Sigmoid colon (tissue), 7 donors: ENCODE data around the gene POLR2M. TPM values are rescaled to one million over a fixed set of nuclear protein-coding genes. Genes with fewer than 3 reads are reported as not detected.

Experiments
- DNase-seq: peaks from one replicate; pipeline ENCODE4 v3.0.0-alpha.2; 2019
- H3K27ac ChIP-seq, 4 donors: fragments of 200-600 bp; sonication (generic); one replicate each; pipeline ENCODE4 v1.5.1; 2016 to 2019; ENCODE audit warnings: mild to moderate bottlenecking in 1 of 4
- H3K27me3 ChIP-seq, 3 donors: fragments of 200-600 bp; sonication (generic); one replicate each; pipeline ENCODE4 v1.5.1; 2019; ENCODE audit warnings: mild to moderate bottlenecking in 1 of 3
- H3K36me3 ChIP-seq, 4 donors: fragments of 200-600 bp; sonication (generic); one replicate each; pipeline ENCODE4 v1.5.1; 2016 to 2019
- H3K4me1 ChIP-seq, 4 donors: fragments of 200-600 bp; sonication (generic); one replicate each; pipeline ENCODE4 v1.5.1; 2017 to 2019
- H3K4me3 ChIP-seq, 4 donors: fragments of 200-600 bp; sonication (generic); one replicate each; pipeline ENCODE4 v1.5.1; 2017 to 2019; ENCODE audit warnings: mild to moderate bottlenecking in 2 of 4, moderate library complexity in 1 of 4
- H3K9me3 ChIP-seq, 4 donors: fragments of 200-600 bp in 3 of 4; sonication (generic) in 3 of 4; one replicate each; pipeline versions ENCODE4 v1.5.1 to v1.6.1; 2013 to 2019
- CTCF ChIP-seq, 4 experiments: fragments of 450-650 bp in 3 of 4; fragments of 200-600 bp in 1 of 4; IDR thresholded peaks; one replicate each; pipeline ENCODE4 v1.5.1; 2016 to 2019; ENCODE audit warnings: antibody characterized with exemption in 4 of 4, mild to moderate bottlenecking in 3 of 4, moderate library complexity in 2 of 4
- EP300 ChIP-seq, 4 donors: sonication (generic); formaldehyde crosslinking; IDR thresholded peaks; one replicate each; pipeline ENCODE4 v1.6.1; 2017; ENCODE audit warnings: antibody characterized with exemption in 4 of 4
- POLR2A ChIP-seq, 2 donors: fragments of 450-650 bp; IDR thresholded peaks; one replicate each; pipeline ENCODE4 v1.6.1; 2016; ENCODE audit warnings: antibody characterized with exemption in 2 of 2, mild to moderate bottlenecking in 2 of 2, moderate library complexity in 2 of 2
- POLR2AphosphoS5 ChIP-seq, 4 donors: sonication (generic); formaldehyde crosslinking; IDR thresholded peaks; one replicate each; pipeline ENCODE4 v1.6.1; 2017; ENCODE audit warnings: antibody characterized with exemption in 4 of 4
- WGBS, 2 donors: extraction: QIAGEN DNeasy Blood & Tissue Kit; methylation state at CpG; one replicate each; pipeline ENCODE4 v1.1.7; 2013; 5-methylcytosine and 5-hydroxymethylcytosine counted together
- intact Hi-C: fragments of 100-400 bp; cut with DNase I; formaldehyde crosslinking; loops from one replicate; pipeline ENCODE4 v1.15.1; 2023
- polyA plus RNA-seq, 3 donors: library from polyadenylated mRNA; stranded (reverse); fragments of 200-250 nt; gene quantifications; one replicate each; pipeline ENCODE4 v1.2.3, GENCODE V29; 2013
- total RNA-seq, 4 donors: library from RNA; depleted of rRNA; stranded (reverse); fragments of >200 nt; gene quantifications; one replicate each; pipeline ENCODE4 v1.1.0, GENCODE V29; 2016
- donor health status: healthy with polysubstance abuse.
- donor health status: Bipolar disorder and iron deficiency.
- donor health status: healthy.

The POLR2M gene
- total and polyA plus RNA-seq, 7 donors = 42.0 to 264 (median 119) TPM

GRCh38 chr15:57668016-57668415 is 38.5 kb upstream of the POLR2M start:
- Histone ChIP-seq H3K27me3 (no peaks in the 10 kb centered on the region), H3K36me3 (no peaks in the 10 kb centered on the region), H3K4me3 (no peak overlapping the region), H3K27ac (peak overlapping the region in 2 of 4 donors; percentile 38 to 61), H3K9me3 (no peaks in the 10 kb centered on the region), H3K4me1 (peaks cover 0 to 15% (median 9%) of the 10 kb centered on the region in 4 donors)
- intact Hi-C loops = loop anchor here (10.0 kb wide), 2 partner anchors 67 to 397 kb away; partner anchors contain the start of gene ALDH1A2
- no peak for TF ChIP-seq CTCF (IDR thresholded peaks at IDR 0.05)
- no peak for TF ChIP-seq EP300 (IDR thresholded peaks at IDR 0.05)
- no peak for TF ChIP-seq POLR2AphosphoS5 (IDR thresholded peaks at IDR 0.05)
- TF ChIP-seq POLR2A (IDR thresholded peaks at IDR 0.05) = no peak
- no peak for DNase-seq
- 22 to 70% methylated on average over 4 of the region's 4 CpGs for WGBS, 2 donors

- Histone ChIP-seq H3K27ac (no peak overlapping the region), H3K9me3 (no peaks in the 10 kb centered on the region), H3K4me3 (no peak overlapping the region), H3K36me3 (peaks cover 0 to 6% (median 0%) of the 10 kb centered on the region in 4 donors), H3K27me3 (no peaks in the 10 kb centered on the region), H3K4me1 (peaks cover 0 to 15% (median 9%) of the 10 kb centered on the region in 4 donors)
- TF ChIP-seq POLR2A (IDR thresholded peaks at IDR 0.05) = no peak
- TF ChIP-seq EP300 (IDR thresholded peaks at IDR 0.05) = no peak
- no peak for TF ChIP-seq CTCF (IDR thresholded peaks at IDR 0.05)
- TF ChIP-seq POLR2AphosphoS5 (IDR thresholded peaks at IDR 0.05) = no peak
- intact Hi-C loops = no loop called here
- DNase-seq = no peak
- WGBS, 2 donors = 0 to 2% methylated on average over 1 of the region's 1 CpG
Observed at GRCh38 chr15:57671636-57672035, 34.9 kb upstream of the POLR2M start.

GRCh38 chr15:57675481-57676181 is 30.9 kb upstream of the POLR2M start:
- Histone ChIP-seq H3K4me3 (no peak overlapping the region), H3K4me1 (no peaks in the 10 kb centered on the region), H3K36me3 (peaks cover 0 to 6% (median 0%) of the 10 kb centered on the region in 4 donors), H3K27me3 (no peaks in the 10 kb centered on the region), H3K27ac (no peak overlapping the region), H3K9me3 (no peaks in the 10 kb centered on the region)
- intact Hi-C loops = no loop called here
- 81 to 86% methylated on average over 9 of the region's 9 CpGs for WGBS, 2 donors
- DNase-seq = no peak
- TF ChIP-seq EP300 (IDR thresholded peaks at IDR 0.05) = no peak
- TF ChIP-seq CTCF (IDR thresholded peaks at IDR 0.05) = no peak
- TF ChIP-seq POLR2AphosphoS5 (IDR thresholded peaks at IDR 0.05) = no peak
- no peak for TF ChIP-seq POLR2A (IDR thresholded peaks at IDR 0.05)

- intact Hi-C loops = no loop called here
- H3K4me3 ChIP-seq = no peak overlapping the region
- DNase-seq = no peak
- TF ChIP-seq POLR2A (IDR thresholded peaks at IDR 0.05) = no peak
- no peak for TF ChIP-seq CTCF (IDR thresholded peaks at IDR 0.05)
- TF ChIP-seq POLR2AphosphoS5 (IDR thresholded peaks at IDR 0.05) = no peak
- TF ChIP-seq EP300 (IDR thresholded peaks at IDR 0.05) = no peak
- peaks cover 0 to 6% (median 0%) of the 10 kb centered on the region in 4 donors for H3K36me3 ChIP-seq
- no peaks in the 10 kb centered on the region for H3K4me1 ChIP-seq
- H3K27ac ChIP-seq = no peak overlapping the region
- WGBS, 2 donors = 86 to 90% methylated on average over 5 of the region's 5 CpGs
- H3K27me3 ChIP-seq = no peaks in the 10 kb centered on the region
- H3K9me3 ChIP-seq = no peaks in the 10 kb centered on the region
Observed at GRCh38 chr15:57676585-57676984, 29.9 kb upstream of the POLR2M start.
